PC-3 (cell line): ENCODE results near the gene PCDHGB1. TPM values are rescaled to one million over a fixed set of nuclear protein-coding genes. Genes with fewer than 3 reads are reported as not detected.
"Not testable (repeated sequence)": the region's sequence is repeated elsewhere in the genome, so short reads cannot be mapped to it uniquely, and the experiment has no call there.

ENCODE experiments used
- ATAC-seq: fragments of 200-7000 bp; cut with Tn5 transposase; 2 replicates; pipeline ENCODE4 v1.9.1; 2020; ENCODE audit warnings: mild to moderate bottlenecking, moderate library complexity
- BruUV-seq: library from RNA; stranded (reverse); fragments of 400-500 nt; replicated peaks from 2 replicates; lab custom pipeline; 2021; lab: Mats Ljungman, UMichigan
- CTCF ChIA-PET: fragments of 300-600 bp; sonication (Branson Sonifier 250); formaldehyde crosslinking; loops from one replicate; lab custom pipeline; 2022; ENCODE audit warnings: antibody characterized with exemption; lab: Charles Lee
- POLR2A ChIA-PET: fragments of 300-600 bp; sonication (Branson Sonifier 250); formaldehyde crosslinking; loops from one replicate; lab custom pipeline; 2022; ENCODE audit warnings: antibody characterized with exemption; ENCODE audit not compliant: unreplicated experiment; lab: Charles Lee
- DNase-seq: peaks from one replicate; pipeline ENCODE4 v3.0.0-alpha.2; 2015
- H2AFZ ChIP-seq: fragments of 300-600 bp; sonication (generic); 2 replicates; pipeline ENCODE4 v1.6.0; 2016; ENCODE audit warnings: antibody characterized with exemption, low read length
- H3F3A ChIP-seq: fragments of 300-600 bp; sonication (generic); one replicate; pipeline ENCODE4 v1.6.0; 2017; ENCODE audit warnings: antibody characterized with exemption, low read length, control low read depth, mild to moderate bottlenecking; ENCODE audit not compliant: unreplicated experiment
- H3K27ac ChIP-seq: fragments of 300-600 bp; sonication (generic); 2 replicates; pipeline ENCODE4 v1.5.1; 2016; ENCODE audit warnings: mild to moderate bottlenecking, low read length
- H3K27me3 ChIP-seq: fragments of 300-600 bp; sonication (generic); 2 replicates; pipeline ENCODE4 v1.6.1; 2016; ENCODE audit warnings: low read length, mixed read lengths
- H3K36me3 ChIP-seq: fragments of 300-600 bp; sonication (generic); 2 replicates; pipeline ENCODE4 v1.6.1; 2016; ENCODE audit warnings: low read depth, mixed run types, low read length, mixed read lengths
- H3K4me1 ChIP-seq: fragments of 300-600 bp; sonication (generic); 2 replicates; pipeline ENCODE4 v1.5.1; 2016; ENCODE audit warnings: low read length; ENCODE audit not compliant: insufficient read depth
- H3K4me2 ChIP-seq: fragments of 300-600 bp; sonication (generic); 2 replicates; pipeline ENCODE4 v1.6.0; 2016; ENCODE audit warnings: low read length
- H3K4me3 ChIP-seq: fragments of 300-600 bp; sonication (generic); 2 replicates; pipeline ENCODE4 v1.5.1; 2016; ENCODE audit warnings: mild to moderate bottlenecking, low read length, mixed read lengths
- H3K79me2 ChIP-seq: fragments of 300-600 bp; sonication (generic); 2 replicates; pipeline ENCODE4 v1.6.1; 2017; ENCODE audit warnings: low read length, mixed read lengths
- H3K9ac ChIP-seq: fragments of 300-600 bp; sonication (generic); 2 replicates; pipeline ENCODE4 v1.6.0; 2016; ENCODE audit warnings: mild to moderate bottlenecking, low read length
- H3K9me2 ChIP-seq: fragments of 300-600 bp; sonication (generic); replicated peaks from 2 replicates; pipeline ENCODE4 v1.6.1; 2016; ENCODE audit warnings: mixed run types, low read length, mixed read lengths
- H3K9me3 ChIP-seq: fragments of 300-600 bp; sonication (generic); 2 replicates; pipeline ENCODE4 v1.6.1; 2016; ENCODE audit warnings: low read length, mixed read lengths
- H4K20me1 ChIP-seq: fragments of 300-600 bp; sonication (generic); 2 replicates; pipeline ENCODE4 v1.6.1; 2016; ENCODE audit warnings: low read length, mixed read lengths
- EZH2 ChIP-seq: fragments of 300-600 bp; sonication (generic); IDR thresholded peaks from one replicate; pipeline ENCODE4 v1.6.1; 2017; ENCODE audit warnings: antibody characterized with exemption, mild to moderate bottlenecking, low read length; ENCODE audit not compliant: unreplicated experiment
- EZH2phosphoT487 ChIP-seq: fragments of 300-600 bp; sonication (generic); IDR thresholded peaks from 2 replicates; pipeline ENCODE4 v1.6.1; 2018; ENCODE audit warnings: mild to moderate bottlenecking, antibody characterized with exemption, low read length, borderline replicate concordance
- intact Hi-C: fragments of 100-400 bp; cut with micrococcal nuclease; formaldehyde crosslinking; loops from 2 replicates; pipeline ENCODE4 v1.9.0; 2023
- total RNA-seq: library from RNA; depleted of rRNA; stranded (reverse); fragments of >200 nt; gene quantifications from 2 replicates; pipeline ENCODE4 v1.2.3, GENCODE V29; 2014
- TF ChIP-seq, protein P1 (sequence below): fragments of 300-600 bp; sonication (generic); conservative IDR thresholded peaks from 2 replicates; pipeline ENCODE4 v1.5.1; 2017; ENCODE audit warnings: antibody characterized with exemption, low read depth, mild to moderate bottlenecking, low read length

Gene PCDHGB1
- total RNA-seq, 1 experiment from 2014 or later, result 0.04 TPM

DNA sequence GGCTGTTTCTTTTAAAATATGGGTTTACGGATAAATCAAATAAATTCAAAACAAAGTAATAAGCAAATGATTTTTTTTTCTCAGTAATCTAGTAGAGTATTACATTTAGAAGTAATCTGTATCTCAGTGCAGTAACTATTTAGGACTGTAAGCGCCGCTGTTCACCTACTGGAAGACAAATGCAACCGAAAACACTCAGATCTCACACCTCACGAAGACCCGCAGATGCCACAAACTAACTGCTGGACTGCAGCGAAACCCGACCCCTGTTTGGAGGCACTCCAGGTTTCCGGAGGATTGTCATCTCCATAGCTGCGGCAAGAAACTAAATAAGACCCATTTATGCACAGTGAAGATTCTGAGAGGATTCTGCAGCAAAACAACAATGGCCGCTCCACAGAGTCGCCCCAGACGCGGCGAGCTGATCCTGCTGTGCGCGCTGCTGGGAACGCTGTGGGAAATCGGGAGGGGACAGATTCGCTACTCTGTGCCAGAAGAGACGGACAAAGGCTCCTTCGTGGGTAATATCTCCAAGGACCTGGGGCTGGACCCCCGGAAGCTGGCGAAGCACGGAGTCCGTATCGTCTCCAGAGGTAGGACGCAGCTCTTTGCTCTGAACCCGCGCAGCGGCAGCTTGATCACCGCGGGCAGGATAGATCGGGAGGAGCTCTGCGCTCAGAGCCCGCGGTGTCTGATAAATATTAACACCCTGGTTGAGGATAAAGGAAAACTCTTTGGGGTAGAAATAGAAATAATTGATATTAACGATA is 42.7 kb downstream of the PCDHGB1 start, which contains the start of gene PCDHGA8:
Gene PCDHGA8 (plus strand): TSS at position 205 of the 770 bp plus-strand sequence. CDS start 181 bp downstream, at position 386.
- BruUV-seq, result no TSS peak
- Histone ChIP-seq H3K4me3 (no peak within 1 kb of the TSS), H3K4me2 (no peak within 1 kb of the TSS), H3K9ac (no peak within 1 kb of the TSS), H3K4me1 (no peaks in the 10 kb centered on the region), H3K27me3 (no peaks in the 10 kb centered on the region), H3F3A (no peaks in the 10 kb centered on the region), H3K9me3 (0 out of 2 replicates have a peak, but pooled peaks cover 6% of the 10 kb centered on the region), H3K79me2 (no peaks in the 10 kb centered on the region), H2AFZ (no peak within 1 kb of the TSS), H3K9me2 (no peaks in the 10 kb centered on the region), H3K36me3 (no peaks in the 10 kb centered on the region), H3K27ac (no peak within 1 kb of the TSS), H4K20me1 (no peaks in the 10 kb centered on the region)
- DNase-seq, result no peak
- intact Hi-C loops, result no loop called here
- no peak for TF ChIP-seq EZH2phosphoT487
- TF ChIP-seq EZH2, result no peak
- TF ChIP-seq, protein P1, sequence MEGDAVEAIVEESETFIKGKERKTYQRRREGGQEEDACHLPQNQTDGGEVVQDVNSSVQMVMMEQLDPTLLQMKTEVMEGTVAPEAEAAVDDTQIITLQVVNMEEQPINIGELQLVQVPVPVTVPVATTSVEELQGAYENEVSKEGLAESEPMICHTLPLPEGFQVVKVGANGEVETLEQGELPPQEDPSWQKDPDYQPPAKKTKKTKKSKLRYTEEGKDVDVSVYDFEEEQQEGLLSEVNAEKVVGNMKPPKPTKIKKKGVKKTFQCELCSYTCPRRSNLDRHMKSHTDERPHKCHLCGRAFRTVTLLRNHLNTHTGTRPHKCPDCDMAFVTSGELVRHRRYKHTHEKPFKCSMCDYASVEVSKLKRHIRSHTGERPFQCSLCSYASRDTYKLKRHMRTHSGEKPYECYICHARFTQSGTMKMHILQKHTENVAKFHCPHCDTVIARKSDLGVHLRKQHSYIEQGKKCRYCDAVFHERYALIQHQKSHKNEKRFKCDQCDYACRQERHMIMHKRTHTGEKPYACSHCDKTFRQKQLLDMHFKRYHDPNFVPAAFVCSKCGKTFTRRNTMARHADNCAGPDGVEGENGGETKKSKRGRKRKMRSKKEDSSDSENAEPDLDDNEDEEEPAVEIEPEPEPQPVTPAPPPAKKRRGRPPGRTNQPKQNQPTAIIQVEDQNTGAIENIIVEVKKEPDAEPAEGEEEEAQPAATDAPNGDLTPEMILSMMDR, result no peak
- ChIA-PET CTCF (no interaction called here), POLR2A (no interaction called here)
- ATAC-seq, result no peak

GRCh38 chr5:141393267-141393666 is 43.4 kb downstream of the PCDHGB1 start:
- Histone ChIP-seq H3K27ac (no peak overlapping the region), H3F3A (no peaks in the 10 kb centered on the region), H3K27me3 (no peaks in the 10 kb centered on the region), H3K36me3 (no peaks in the 10 kb centered on the region), H4K20me1 (no peaks in the 10 kb centered on the region), H3K4me1 (no peaks in the 10 kb centered on the region), H3K9me3 (0 out of 2 replicates have a peak, but pooled peaks cover 6% of the 10 kb centered on the region), H3K9me2 (no peaks in the 10 kb centered on the region), H3K79me2 (no peaks in the 10 kb centered on the region), H2AFZ (no peak overlapping the region), H3K9ac (no peak overlapping the region), H3K4me2 (no peak overlapping the region), H3K4me3 (no peak overlapping the region)
- ATAC-seq (no peak), DNase-seq (no peak)
- intact Hi-C loops, result no loop called here
- BruUV-seq, result no TSS peak
- TF ChIP-seq, protein P1, result no peak
- TF ChIP-seq EZH2 (no peak), EZH2phosphoT487 (no peak)
- POLR2A ChIA-PET, result no interaction called here
- CTCF ChIA-PET, result no interaction called here

DNA sequence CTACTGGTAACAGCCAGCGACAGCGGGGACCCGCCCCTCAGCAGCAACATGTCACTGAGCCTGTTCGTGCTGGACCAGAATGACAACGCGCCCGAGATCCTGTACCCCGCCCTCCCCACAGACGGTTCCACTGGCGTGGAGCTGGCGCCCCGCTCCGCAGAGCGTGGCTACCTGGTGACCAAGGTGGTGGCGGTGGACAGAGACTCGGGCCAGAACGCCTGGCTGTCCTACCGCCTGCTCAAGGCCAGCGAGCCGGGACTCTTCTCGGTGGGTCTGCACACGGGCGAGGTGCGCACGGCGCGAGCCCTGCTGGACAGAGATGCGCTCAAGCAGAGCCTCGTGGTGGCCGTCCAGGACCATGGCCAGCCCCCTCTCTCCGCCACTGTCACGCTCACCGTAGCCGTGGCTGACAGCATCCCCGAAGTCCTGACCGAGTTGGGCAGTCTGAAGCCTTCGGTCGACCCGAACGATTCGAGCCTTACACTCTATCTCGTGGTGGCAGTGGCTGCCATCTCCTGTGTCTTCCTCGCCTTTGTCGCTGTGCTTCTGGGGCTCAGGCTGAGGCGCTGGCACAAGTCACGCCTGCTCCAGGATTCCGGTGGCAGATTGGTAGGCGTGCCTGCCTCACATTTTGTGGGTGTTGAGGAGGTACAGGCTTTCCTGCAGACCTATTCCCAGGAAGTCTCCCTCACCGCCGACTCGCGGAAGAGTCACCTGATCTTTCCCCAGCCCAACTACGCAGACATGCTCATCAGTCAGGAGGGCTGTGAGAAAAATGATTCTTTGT is 44.7 kb downstream of the PCDHGB1 start:
- H3K4me2 ChIP-seq, H3K36me3 ChIP-seq, H3K4me1 ChIP-seq, ATAC-seq, H3K27ac ChIP-seq, H3K9me2 ChIP-seq, H3K9me3 ChIP-seq, BruUV-seq, H4K20me1 ChIP-seq, H3F3A ChIP-seq, DNase-seq, H3K9ac ChIP-seq, H2AFZ ChIP-seq, CTCF ChIA-PET, POLR2A ChIA-PET, H3K4me3 ChIP-seq, H3K27me3 ChIP-seq, H3K79me2 ChIP-seq: not testable (repeated sequence)
- intact Hi-C loops, result loop anchor here (5.0 kb wide), 1 partner anchor 113 kb away; no protein-coding TSS in a partner anchor
